Prostate gland (tissue), 2 donors: ENCODE data around the gene C2orf68. TPM values are rescaled to one million over a fixed set of nuclear protein-coding genes. Genes with fewer than 3 reads are reported as not detected.

Experiments used
- DNase-seq: peaks from one replicate; pipeline ENCODE4 v3.0.0-alpha.2; 2019; ENCODE audit warnings: low spot score
- H3K27ac ChIP-seq, 2 donors: fragments of 200-600 bp; sonication (generic); 2 replicates each; pipeline ENCODE4 v1.5.1; 2017 to 2019
- H3K27me3 ChIP-seq: fragments of 200-600 bp; sonication (generic); replicated peaks from 2 replicates; pipeline ENCODE4 v1.5.1; 2019; ENCODE audit not compliant: insufficient read depth
- H3K36me3 ChIP-seq, 2 donors: fragments of 200-600 bp; sonication (generic); 1 replicate in 1 of 2; 2 replicates in 1 of 2; pipeline versions ENCODE4 v1.5.1 to v1.8.1; 2017 to 2019
- H3K4me1 ChIP-seq: fragments of 200-600 bp; sonication (generic); replicated peaks from 2 replicates; pipeline ENCODE4 v1.5.1; 2019
- H3K4me3 ChIP-seq, 2 donors: fragments of 200-600 bp; sonication (generic); 2 replicates each; pipeline ENCODE4 v1.5.1; 2017 to 2019
- H3K9me3 ChIP-seq: fragments of 200-600 bp; sonication (generic); 2 replicates; pipeline ENCODE4 v1.5.1; 2017
- CTCF ChIP-seq, 4 experiments: fragments of 200-600 bp in 2 of 4; fragments of 450-650 bp in 2 of 4; sonication (generic) in 2 of 4; IDR thresholded peaks; 1 replicate in 3 of 4; 2 replicates in 1 of 4; pipeline ENCODE4 v1.5.1; 2016 to 2019; ENCODE audit warnings: antibody characterized with exemption in 4 of 4, mild to moderate bottlenecking in 2 of 4, moderate library complexity in 2 of 4
- POLR2A ChIP-seq: fragments of 450-650 bp; IDR thresholded peaks from one replicate; pipeline ENCODE4 v1.6.1; 2016; ENCODE audit warnings: antibody characterized with exemption, mild to moderate bottlenecking
- POLR2AphosphoS5 ChIP-seq: sonication (generic); formaldehyde crosslinking; IDR thresholded peaks from one replicate; pipeline ENCODE4 v1.6.1; 2017; ENCODE audit warnings: antibody characterized with exemption
- WGBS: methylation state at CpG from one replicate; pipeline ENCODE4 v1.1.5; 2018; 5-methylcytosine and 5-hydroxymethylcytosine counted together
- intact Hi-C: fragments of 100-400 bp; cut with DNase I; formaldehyde crosslinking; loops from one replicate; pipeline ENCODE4 v1.14.2; 2022
- total RNA-seq, 2 donors: library from RNA; depleted of rRNA; stranded (reverse); fragments of >200 nt; gene quantifications; one replicate each; pipeline ENCODE4 v1.1.0, GENCODE V29; 2016

Gene C2orf68
- total RNA-seq, 2 donors from 2014 or later: 16.1 to 26.1 TPM

DNA sequence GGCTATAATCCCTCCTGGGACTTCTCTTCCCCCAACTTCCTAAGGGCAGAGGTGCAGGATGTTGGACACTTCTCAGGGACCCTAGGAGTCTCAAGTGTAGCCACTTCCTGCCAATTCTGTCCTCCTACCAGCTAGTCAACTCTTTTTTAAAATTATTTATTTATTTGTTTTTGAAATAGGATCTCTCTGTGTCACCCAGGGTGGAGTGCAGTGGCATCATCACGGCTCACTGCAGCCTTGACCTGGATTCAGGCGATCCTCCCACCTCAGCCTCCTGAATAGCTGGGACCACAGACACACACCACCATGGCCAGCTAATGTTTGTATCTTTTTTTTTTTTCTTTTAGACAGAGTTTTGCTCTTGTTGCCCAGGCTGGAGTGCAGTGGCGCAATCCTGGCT, 44.6 kb upstream of the C2orf68 start:
- H3K4me1 ChIP-seq: no peaks in the 10 kb centered on the region
- no peaks in the 10 kb centered on the region for H3K27me3 ChIP-seq
- intact Hi-C loops: no loop called here
- no peaks in the 10 kb centered on the region for H3K9me3 ChIP-seq
- TF ChIP-seq POLR2AphosphoS5 (no peak), CTCF (IDR thresholded peaks at IDR 0.05) (no peak), POLR2A (no peak)
- no peaks in the 10 kb centered on the region for H3K36me3 ChIP-seq
- no peak overlapping the region for H3K4me3 ChIP-seq
- no peak for DNase-seq
- H3K27ac ChIP-seq: no peak overlapping the region
- 80% methylated on average over 3 of the region's 3 CpGs for WGBS

DNA sequence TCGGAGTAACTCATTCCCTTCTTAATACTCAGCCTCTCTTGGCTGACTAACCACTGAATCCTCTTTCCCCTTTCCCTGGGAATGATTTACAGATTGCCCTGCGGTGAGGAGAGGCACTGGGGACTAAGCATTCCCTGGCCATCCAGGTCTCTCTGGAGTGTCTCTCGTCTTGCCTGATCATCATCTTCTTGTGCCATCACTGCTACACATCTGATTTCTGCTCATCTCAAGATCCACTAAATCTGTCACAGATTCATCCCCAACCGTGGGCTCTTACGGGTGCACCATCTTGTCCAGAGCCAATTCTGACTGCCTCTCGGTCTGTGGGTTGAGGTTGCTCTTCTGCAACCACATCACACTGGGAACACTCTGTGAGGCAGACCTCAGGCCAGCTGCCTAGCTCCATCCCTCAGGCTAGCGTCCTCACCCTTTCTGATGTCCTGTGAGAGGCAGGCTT, 44.1 kb upstream of the C2orf68 start:
- Histone ChIP-seq H3K9me3 (no peaks in the 10 kb centered on the region), H3K27ac (no peak overlapping the region), H3K27me3 (no peaks in the 10 kb centered on the region), H3K4me1 (no peaks in the 10 kb centered on the region), H3K36me3 (no peaks in the 10 kb centered on the region), H3K4me3 (no peak overlapping the region)
- TF ChIP-seq POLR2AphosphoS5 (no peak), POLR2A (no peak), CTCF (IDR thresholded peaks at IDR 0.05) (no peak)
- no peak for DNase-seq
- intact Hi-C loops: no loop called here
- WGBS: 89% methylated on average over 7 of the region's 7 CpGs

DNA sequence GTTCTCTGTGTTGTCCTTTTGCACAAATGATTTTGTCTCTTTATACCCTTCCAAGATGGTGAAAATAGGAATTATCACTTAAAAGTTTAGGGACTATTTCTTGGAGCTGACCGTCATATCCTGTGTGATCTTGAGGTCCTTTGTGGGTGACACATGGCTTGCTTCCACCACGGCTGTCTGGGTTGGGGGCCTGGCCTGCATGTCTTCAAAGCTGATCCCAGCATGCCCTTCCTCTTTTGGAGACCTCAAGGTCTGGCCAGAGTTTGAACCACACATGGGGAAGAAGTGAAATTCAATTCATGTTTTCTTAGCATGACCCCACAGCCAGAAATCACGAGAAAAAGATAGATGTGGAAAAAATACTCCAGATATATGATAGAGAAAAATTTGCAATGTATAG, 42.1 kb upstream of the C2orf68 start:
- H3K4me3 ChIP-seq: no peak overlapping the region
- intact Hi-C loops: no loop called here
- H3K27me3 ChIP-seq: no peaks in the 10 kb centered on the region
- DNase-seq: no peak
- H3K27ac ChIP-seq: no peak overlapping the region
- TF ChIP-seq POLR2A (no peak), POLR2AphosphoS5 (no peak), CTCF (IDR thresholded peaks at IDR 0.05) (no peak)
- H3K9me3 ChIP-seq: no peaks in the 10 kb centered on the region
- WGBS: 91% methylated on average over 3 of the region's 3 CpGs
- no peaks in the 10 kb centered on the region for H3K36me3 ChIP-seq
- H3K4me1 ChIP-seq: no peaks in the 10 kb centered on the region

DNA sequence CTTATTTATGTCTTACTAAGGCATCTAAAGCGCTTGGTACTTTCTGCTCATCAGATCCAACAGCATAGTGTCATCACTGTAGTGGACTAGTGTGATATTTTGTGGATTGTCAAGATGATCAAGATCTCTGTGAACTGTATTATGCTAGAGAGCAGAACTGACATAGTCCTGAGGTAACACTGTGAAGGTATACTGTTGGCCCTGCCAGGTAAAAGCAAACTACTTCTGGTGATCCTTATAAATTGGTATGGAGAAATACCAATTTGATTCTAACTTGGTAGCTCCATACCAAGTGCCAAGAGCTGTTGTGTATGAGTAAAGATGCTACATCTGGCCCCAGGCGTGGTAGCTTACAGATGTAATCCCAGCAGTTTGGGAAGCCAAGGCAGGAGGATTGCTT, 40.2 kb upstream of the C2orf68 start:
- intact Hi-C loops: no loop called here
- Histone ChIP-seq H3K27ac (no peak overlapping the region), H3K36me3 (no peaks in the 10 kb centered on the region), H3K9me3 (no peaks in the 10 kb centered on the region), H3K4me1 (no peaks in the 10 kb centered on the region), H3K27me3 (no peaks in the 10 kb centered on the region), H3K4me3 (no peak overlapping the region)
- no peak for DNase-seq
- TF ChIP-seq POLR2AphosphoS5 (no peak), CTCF (IDR thresholded peaks at IDR 0.05) (no peak), POLR2A (no peak)
- WGBS: 98% methylated on average over 2 of the region's 2 CpGs

GRCh38 chr2:85651097-85651496, 39.2 kb upstream of the C2orf68 start:
- H3K4me1 ChIP-seq: no peaks in the 10 kb centered on the region
- H3K36me3 ChIP-seq: no peaks in the 10 kb centered on the region
- 80% methylated on average over 3 of the region's 3 CpGs for WGBS
- H3K9me3 ChIP-seq: no peaks in the 10 kb centered on the region
- no peak overlapping the region for H3K27ac ChIP-seq
- DNase-seq: no peak
- intact Hi-C loops: no loop called here
- TF ChIP-seq POLR2AphosphoS5: no peak
- no peak for TF ChIP-seq CTCF (IDR thresholded peaks at IDR 0.05)
- TF ChIP-seq POLR2A: no peak
- no peak overlapping the region for H3K4me3 ChIP-seq
- H3K27me3 ChIP-seq: no peaks in the 10 kb centered on the region
